NB4 (cell line): Measurements from ENCODE around the gene SCAND1.

Source experiments
- MYC ChIP-seq: IDR thresholded peaks from 2 replicates; pipeline ENCODE4 v1.6.1; 2011; ENCODE audit warnings: low read depth, low read length
- POLR2A ChIP-seq: IDR thresholded peaks from 2 replicates; pipeline ENCODE4 v1.6.1; 2011; ENCODE audit warnings: mild to moderate bottlenecking; ENCODE audit not compliant: insufficient read length; ENCODE audit errors: extremely low read depth
- TF ChIP-seq, protein P1 (sequence below): IDR thresholded peaks from one replicate; pipeline ENCODE4 v1.5.1; 2012; ENCODE audit warnings: low read depth, low read length
- TF ChIP-seq, protein P2 (sequence below): IDR thresholded peaks from 2 replicates; pipeline ENCODE4 v1.6.1; 2011; ENCODE audit warnings: low read depth, low read length

DNA sequence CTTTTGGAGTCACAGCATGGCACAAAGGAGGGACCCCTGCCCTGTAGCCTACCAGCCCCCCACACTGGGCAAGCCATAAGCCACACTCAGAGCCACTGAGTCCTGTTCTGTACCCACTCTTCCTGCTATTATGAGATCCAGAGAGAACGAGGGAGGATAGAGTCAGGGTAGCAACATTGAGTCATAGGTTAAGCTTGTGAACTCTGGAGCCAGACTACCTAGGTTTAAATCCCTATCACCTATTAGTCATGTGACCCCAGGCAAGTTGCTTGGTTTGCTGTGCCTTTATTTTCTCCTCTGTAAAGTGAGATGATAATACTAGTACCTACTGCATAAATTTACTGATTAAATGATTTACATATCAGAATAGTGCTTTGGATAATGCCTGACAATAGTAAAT is 14.6 kb upstream of the SCAND1 start:
- TF ChIP-seq, protein P1, sequence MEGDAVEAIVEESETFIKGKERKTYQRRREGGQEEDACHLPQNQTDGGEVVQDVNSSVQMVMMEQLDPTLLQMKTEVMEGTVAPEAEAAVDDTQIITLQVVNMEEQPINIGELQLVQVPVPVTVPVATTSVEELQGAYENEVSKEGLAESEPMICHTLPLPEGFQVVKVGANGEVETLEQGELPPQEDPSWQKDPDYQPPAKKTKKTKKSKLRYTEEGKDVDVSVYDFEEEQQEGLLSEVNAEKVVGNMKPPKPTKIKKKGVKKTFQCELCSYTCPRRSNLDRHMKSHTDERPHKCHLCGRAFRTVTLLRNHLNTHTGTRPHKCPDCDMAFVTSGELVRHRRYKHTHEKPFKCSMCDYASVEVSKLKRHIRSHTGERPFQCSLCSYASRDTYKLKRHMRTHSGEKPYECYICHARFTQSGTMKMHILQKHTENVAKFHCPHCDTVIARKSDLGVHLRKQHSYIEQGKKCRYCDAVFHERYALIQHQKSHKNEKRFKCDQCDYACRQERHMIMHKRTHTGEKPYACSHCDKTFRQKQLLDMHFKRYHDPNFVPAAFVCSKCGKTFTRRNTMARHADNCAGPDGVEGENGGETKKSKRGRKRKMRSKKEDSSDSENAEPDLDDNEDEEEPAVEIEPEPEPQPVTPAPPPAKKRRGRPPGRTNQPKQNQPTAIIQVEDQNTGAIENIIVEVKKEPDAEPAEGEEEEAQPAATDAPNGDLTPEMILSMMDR: no peak
- no peak for TF ChIP-seq POLR2A
- TF ChIP-seq, protein P2, sequence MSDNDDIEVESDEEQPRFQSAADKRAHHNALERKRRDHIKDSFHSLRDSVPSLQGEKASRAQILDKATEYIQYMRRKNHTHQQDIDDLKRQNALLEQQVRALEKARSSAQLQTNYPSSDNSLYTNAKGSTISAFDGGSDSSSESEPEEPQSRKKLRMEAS: no peak
- no peak for TF ChIP-seq MYC
